H1 (cell line): ENCODE results near the gene CDH20. TPM values are rescaled to one million over a fixed set of nuclear protein-coding genes. Genes with fewer than 3 reads are reported as not detected.

Experiments used
- EZH2 ChIP-seq: fragments of 200-600 bp; sonication (generic); IDR thresholded peaks from 2 replicates; pipeline ENCODE4 v1.7.1; 2012; ENCODE audit warnings: low read depth, mild to moderate bottlenecking, moderate library complexity, low read length, inconsistent platforms; ENCODE audit not compliant: severe bottlenecking
- KDM1A ChIP-seq: fragments of 200-600, 300-600 bp; sonication (generic); IDR thresholded peaks from 2 replicates; pipeline ENCODE4 v1.7.1; 2016; ENCODE audit warnings: mild to moderate bottlenecking, low read length, borderline replicate concordance
- NRF1 ChIP-seq: IDR thresholded peaks from 2 replicates; pipeline ENCODE4 v1.6.1; 2011; ENCODE audit warnings: mild to moderate bottlenecking, low read depth, low read length, improper control_type of control experiment
- polyA plus RNA-seq, 7 experiments: library from polyadenylated mRNA; depleted of rRNA in 3 of 7; stranded (reverse) in 5 of 7; unstranded in 2 of 7; fragments of >200 nt in 5 of 7; fragments of 200-250 nt in 2 of 7; gene quantifications; 1 replicate in 5 of 7; 2 replicates in 1 of 7; 4 replicates in 1 of 7; pipeline versions ENCODE4 v1.2.1 to v1.2.3, GENCODE V29; 2011 to 2013; ENCODE audit warnings: missing spikeins in 2 of 7, mixed read lengths in 2 of 7
- total RNA-seq: library from RNA; stranded (reverse); fragmentation: NEBNext Ultra II Directional; extraction: Animal tissue kit (Norgen Biotek cat#: 25700); gene quantifications from 2 replicates; pipeline ENCODE4 v1.2.1, GENCODE V29; 2021

The CDH20 gene
- total and polyA plus RNA-seq, 2 of the 8 experiments (the other 6 are each of a cell fraction or from before 2014, with no cell fraction given), result 0.07 to 0.12 TPM

DNA sequence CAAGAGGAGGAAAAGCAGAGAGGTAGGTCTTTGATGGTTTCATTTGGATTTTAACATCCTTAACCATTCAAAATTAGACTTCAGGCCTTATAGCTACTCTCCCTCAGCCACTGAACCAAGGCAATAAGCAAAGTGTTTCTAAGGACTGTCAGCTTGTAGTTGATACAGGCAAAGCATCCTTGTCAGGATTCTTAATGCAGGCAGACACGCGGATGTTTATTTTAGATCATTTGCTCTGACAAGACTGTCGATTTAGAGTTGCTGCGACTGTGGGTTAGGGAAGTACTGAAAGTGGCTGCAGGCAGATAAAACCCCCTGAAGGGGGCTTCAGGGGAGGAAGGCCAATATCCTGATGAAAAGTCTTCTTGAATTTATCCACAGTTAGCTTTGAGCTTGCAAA, 46.6 kb downstream of the CDH20 start (continued):
- TF ChIP-seq NRF1 (no peak), KDM1A (no peak), EZH2 (no peak)
